Right lobe of liver (tissue), 6 donors: ENCODE data around the gene OMA1. TPM values are rescaled to one million over a fixed set of nuclear protein-coding genes. Genes with fewer than 3 reads are reported as not detected.

ENCODE experiments used
- ATAC-seq, 4 donors: fragments of 200-7000 bp; cut with Tn5 transposase; one replicate each; pipeline ENCODE4 v1.9.1; 2020; ENCODE audit warnings: mild to moderate bottlenecking in 4 of 4, moderate library complexity in 4 of 4
- DNase-seq, 3 donors: peaks; one replicate each; pipeline ENCODE4 v3.0.0-alpha.2; 2020
- H3K27ac ChIP-seq, 3 donors: fragments of 200-600 bp; one replicate each; pipeline ENCODE4 v1.8.0; 2022
- H3K27me3 ChIP-seq, 2 donors: fragments of 200-600 bp; one replicate each; pipeline ENCODE4 v1.8.0; 2022
- H3K36me3 ChIP-seq, 4 donors: fragments of 200-600 bp; sonication (generic) in 1 of 4; one replicate each; pipeline versions ENCODE4 v1.5.1 to v1.8.0; 2017 to 2022; ENCODE audit warnings: control low read depth in 1 of 4
- H3K4me1 ChIP-seq, 4 donors: fragments of 200-600 bp; sonication (generic) in 1 of 4; one replicate each; pipeline versions ENCODE4 v1.5.1 to v1.8.0; 2017 to 2022; ENCODE audit warnings: control low read depth in 1 of 4
- H3K4me3 ChIP-seq, 3 donors: fragments of 200-600 bp; one replicate each; pipeline ENCODE4 v1.8.0; 2022
- H3K9me3 ChIP-seq, 4 donors: fragments of 200-600 bp; sonication (generic) in 1 of 4; one replicate each; pipeline versions ENCODE4 v1.5.1 to v1.8.0; 2017 to 2022; ENCODE audit warnings: control low read depth in 1 of 4
- POLR2A ChIP-seq: fragments of 450-650 bp; IDR thresholded peaks from one replicate; pipeline ENCODE4 v1.6.1; 2017; ENCODE audit warnings: antibody characterized with exemption, mild to moderate bottlenecking
- WGBS: methylation state at CpG from one replicate; pipeline ENCODE4 v1.1.6; 2018; ENCODE audit warnings: low coverage, low lambda C conversion rate; ENCODE audit not compliant: insufficient coverage; ENCODE audit errors: missing lambda C conversion rate; 5-methylcytosine and 5-hydroxymethylcytosine counted together
- intact Hi-C, 2 donors: fragments of 100-400 bp; cut with DNase I; formaldehyde crosslinking; loops; one replicate each; pipeline versions ENCODE4 v1.11.2 to v1.14.1; 2022
- total RNA-seq, 6 experiments: library from RNA; depleted of rRNA in 2 of 6; stranded (reverse); fragments of >200 nt in 2 of 6; fragmentation: NEBNext Ultra II Directional in 3 of 6; extraction: Animal tissue kit (Norgen Biotek cat#: 25700) in 3 of 6; gene quantifications; one replicate each; pipeline versions ENCODE4 v1.1.0 to v1.2.4, GENCODE V29; 2016 to 2023
- TF ChIP-seq, protein P1 (sequence below), 4 donors: fragments of 200-600 bp in 3 of 4; fragments of 450-650 bp in 1 of 4; IDR thresholded peaks; one replicate each; pipeline versions ENCODE4 v1.5.1 to v1.8.0; 2016 to 2022; ENCODE audit warnings: antibody characterized with exemption in 4 of 4, mild to moderate bottlenecking in 2 of 4
- donor health status: DM: no; HTN: yes; CAD: no.
- donor health status: DM: no; HTN: no; CAD: no.
- donor health status: DM: no; HTN: no; CAD: no.
- donor health status: DM: no; HTN: yes; CAD: no.
- donor health status: DM: no; HTN: yes; CAD: no.

OMA1 gene
- total RNA-seq, 6 experiments from 2014 or later: 16.1 to 29.0 (median 18.9) TPM

DNA sequence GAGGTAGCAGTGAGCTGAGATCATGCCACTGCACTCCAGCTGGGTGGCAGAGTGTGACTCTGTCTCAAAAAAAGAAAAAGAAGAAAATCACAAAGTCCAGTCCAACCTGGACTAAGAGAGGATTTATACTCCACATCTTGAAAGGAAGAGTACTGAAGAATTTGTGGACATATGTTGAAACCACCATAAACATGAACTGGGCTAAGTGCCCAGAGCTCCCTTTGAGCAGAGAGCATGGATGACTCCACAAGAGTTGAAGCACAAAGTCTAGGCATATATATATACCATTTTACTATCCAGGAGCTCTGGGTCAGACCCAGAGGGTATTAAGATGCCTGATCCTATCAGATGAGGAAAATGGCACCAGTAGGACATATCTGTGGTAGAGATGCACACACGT is 86.6 kb downstream of the OMA1 start:
- intact Hi-C loops: no loop called here
- 100% methylated on average over 1 of the region's 1 CpG for WGBS
- TF ChIP-seq POLR2A: no peak
- TF ChIP-seq, protein P1, sequence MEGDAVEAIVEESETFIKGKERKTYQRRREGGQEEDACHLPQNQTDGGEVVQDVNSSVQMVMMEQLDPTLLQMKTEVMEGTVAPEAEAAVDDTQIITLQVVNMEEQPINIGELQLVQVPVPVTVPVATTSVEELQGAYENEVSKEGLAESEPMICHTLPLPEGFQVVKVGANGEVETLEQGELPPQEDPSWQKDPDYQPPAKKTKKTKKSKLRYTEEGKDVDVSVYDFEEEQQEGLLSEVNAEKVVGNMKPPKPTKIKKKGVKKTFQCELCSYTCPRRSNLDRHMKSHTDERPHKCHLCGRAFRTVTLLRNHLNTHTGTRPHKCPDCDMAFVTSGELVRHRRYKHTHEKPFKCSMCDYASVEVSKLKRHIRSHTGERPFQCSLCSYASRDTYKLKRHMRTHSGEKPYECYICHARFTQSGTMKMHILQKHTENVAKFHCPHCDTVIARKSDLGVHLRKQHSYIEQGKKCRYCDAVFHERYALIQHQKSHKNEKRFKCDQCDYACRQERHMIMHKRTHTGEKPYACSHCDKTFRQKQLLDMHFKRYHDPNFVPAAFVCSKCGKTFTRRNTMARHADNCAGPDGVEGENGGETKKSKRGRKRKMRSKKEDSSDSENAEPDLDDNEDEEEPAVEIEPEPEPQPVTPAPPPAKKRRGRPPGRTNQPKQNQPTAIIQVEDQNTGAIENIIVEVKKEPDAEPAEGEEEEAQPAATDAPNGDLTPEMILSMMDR (IDR thresholded peaks at IDR 0.05): no peak
- no peak for DNase-seq
- Histone ChIP-seq H3K27ac (no peak overlapping the region), H3K4me3 (no peak overlapping the region), H3K36me3 (no peaks in the 10 kb centered on the region), H3K9me3 (no peaks in the 10 kb centered on the region), H3K4me1 (peaks cover 0 to 19% (median 5%) of the 10 kb centered on the region in 4 donors), H3K27me3 (no peaks in the 10 kb centered on the region)
- ATAC-seq: no peak

DNA sequence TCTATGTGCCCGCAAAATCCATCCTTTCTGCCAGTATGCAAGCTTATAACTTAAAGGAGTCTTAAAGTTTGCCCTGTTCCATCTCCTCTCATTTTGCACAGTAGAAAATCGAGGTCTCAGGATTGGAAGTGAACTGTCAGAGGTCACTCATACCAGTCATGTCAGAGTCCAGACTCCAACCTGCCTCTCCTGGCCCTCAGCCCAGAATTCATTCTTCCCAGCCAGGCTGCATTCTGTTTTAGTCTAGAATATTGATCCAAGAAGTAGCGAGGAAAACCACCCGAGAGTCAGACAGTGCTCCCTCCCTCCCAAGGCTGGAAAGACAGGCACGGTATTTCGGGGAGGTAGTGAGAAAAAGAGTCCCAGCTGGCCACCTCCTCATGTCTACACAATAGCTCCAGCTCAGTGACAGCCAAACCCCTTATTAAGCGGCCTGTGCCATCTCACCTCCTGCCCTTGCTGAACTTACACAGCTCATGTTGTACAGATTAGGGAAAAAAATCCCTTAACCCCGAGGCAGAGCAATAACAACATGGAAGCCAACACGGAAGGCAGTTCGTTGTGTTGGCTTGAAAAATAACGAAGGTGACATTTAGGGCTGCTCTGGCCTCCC is 89.4 kb downstream of the OMA1 start:
- peaks cover 0 to 26% (median 5%) of the 10 kb centered on the region in 4 donors for H3K4me1 ChIP-seq
- H3K9me3 ChIP-seq: no peaks in the 10 kb centered on the region
- peak; percentile 88 to 94 (median 92) for ATAC-seq
- TF ChIP-seq, protein P1 (IDR thresholded peaks at IDR 0.05): no peak
- no peak for TF ChIP-seq POLR2A
- no peaks in the 10 kb centered on the region for H3K36me3 ChIP-seq
- 33% methylated on average over 11 of the region's 11 CpGs for whole genome bisulfite sequencing
- peak overlapping the region in 2 of 3 donors; percentile 50 to 57 for H3K27ac ChIP-seq
- peak; percentile 61 to 84 (median 75) for DNase-seq
- H3K27me3 ChIP-seq: no peaks in the 10 kb centered on the region
- peak overlapping the region in 1 of 3 donors; percentile 30 for H3K4me3 ChIP-seq
- intact Hi-C loops: no loop called here

DNA sequence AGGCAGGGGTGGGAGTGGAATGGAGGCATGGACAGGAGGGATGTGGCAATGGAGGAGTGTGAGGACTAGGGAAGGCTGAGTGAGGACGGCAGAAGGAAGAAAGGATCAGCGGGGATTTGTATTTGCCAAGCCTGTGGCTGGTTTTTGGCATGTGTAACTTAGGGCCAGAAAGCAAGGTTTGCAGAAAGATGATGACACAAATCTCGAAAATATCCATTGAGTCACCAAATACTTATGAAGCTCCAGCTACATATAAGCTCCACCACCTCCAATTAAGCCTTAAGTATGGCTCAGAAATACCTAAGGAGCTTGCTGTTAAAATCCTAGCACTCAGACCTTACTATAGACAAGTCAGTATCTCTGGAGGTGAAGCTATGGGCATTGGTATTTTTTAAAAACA is 90.1 kb downstream of the OMA1 start:
- H3K27ac ChIP-seq: peak overlapping the region in 2 of 3 donors; percentile 50 to 57
- ATAC-seq: peak in 3 of 4 donors; percentile 11 to 44 (median 14)
- no peak overlapping the region for H3K4me3 ChIP-seq
- WGBS: 26% methylated on average over 3 of the region's 3 CpGs
- H3K4me1 ChIP-seq: peaks cover 0 to 31% (median 8%) of the 10 kb centered on the region in 4 donors
- H3K27me3 ChIP-seq: no peaks in the 10 kb centered on the region
- intact Hi-C loops: no loop called here
- H3K36me3 ChIP-seq: no peaks in the 10 kb centered on the region
- H3K9me3 ChIP-seq: no peaks in the 10 kb centered on the region
- DNase-seq: no peak
- TF ChIP-seq, protein P1 (IDR thresholded peaks at IDR 0.05): no peak
- TF ChIP-seq POLR2A: no peak

DNA sequence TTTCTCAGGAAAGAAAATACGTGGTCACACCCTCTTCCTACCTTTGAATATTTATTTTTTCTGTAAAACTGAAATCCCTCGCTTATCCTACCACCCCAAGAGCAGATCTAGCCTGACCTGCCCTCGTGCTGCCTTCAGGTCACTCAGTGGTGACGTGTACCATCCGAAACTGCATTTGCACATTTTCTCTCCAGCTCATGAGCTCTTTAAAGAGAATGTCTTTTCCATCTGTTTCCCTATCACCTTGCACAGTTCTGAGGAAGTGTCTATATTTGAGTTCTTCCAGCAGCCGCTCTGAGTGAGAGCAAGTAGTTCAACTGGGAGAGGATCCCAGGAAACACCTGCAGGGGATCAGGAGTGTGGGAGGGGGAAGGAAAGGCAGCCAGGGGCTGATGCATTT is 91.7 kb downstream of the OMA1 start:
- Histone ChIP-seq H3K9me3 (no peaks in the 10 kb centered on the region), H3K27me3 (no peaks in the 10 kb centered on the region), H3K36me3 (no peaks in the 10 kb centered on the region), H3K4me1 (peaks cover 0 to 35% (median 8%) of the 10 kb centered on the region in 4 donors), H3K27ac (no peak overlapping the region), H3K4me3 (no peak overlapping the region)
- intact Hi-C loops: no loop called here
- TF ChIP-seq, protein P1 (IDR thresholded peaks at IDR 0.05): no peak
- no peak for TF ChIP-seq POLR2A
- DNase-seq (no peak), ATAC-seq (no peak)
- 85% methylated on average over 6 of the region's 6 CpGs for WGBS
